NCI-H1105 (cell line): ENCODE results near the gene RIMS4.

Source experiments
- DNase-seq: peaks from one replicate; lab custom pipeline; 2025; lab: John Stamatoyannopoulos, UW

RIMS4 gene

GRCh38 chr20:44720997-44721784, 89.2 kb downstream of the RIMS4 start:
- no peak for DNase-seq

- DNase-seq, result no peak
These were observed 89.7 kb downstream of the RIMS4 start for GRCh38 chr20:44720621-44720996.

- no peak for DNase-seq
These were observed 90.5 kb downstream of the RIMS4 start for GRCh38 chr20:44719841-44720240.

GRCh38 chr20:44717986-44718385, 92.4 kb downstream of the RIMS4 start:
- DNase-seq, result no peak

- no peak for DNase-seq
These were observed 93.8 kb downstream of the RIMS4 start for GRCh38 chr20:44716309-44717106.

- DNase-seq, result no peak
These were observed 94.6 kb downstream of the RIMS4 start for GRCh38 chr20:44715499-44716308.

GRCh38 chr20:44714701-44715498, 95.4 kb downstream of the RIMS4 start, which contains the start of gene CCN5:
TSS of gene CCN5 (plus strand) at chr20:44715369. CDS start at chr20:44715391, 22 bp downstream.
- peak; percentile 67 for DNase-seq

GRCh38 chr20:44714102-44714700, 96.1 kb downstream of the RIMS4 start:
- DNase-seq, result no peak

GRCh38 chr20:44711237-44711636, 99.1 kb downstream of the RIMS4 start:
- DNase-seq, result no peak

- no peak for DNase-seq
These were observed 100.5 kb downstream of the RIMS4 start for GRCh38 chr20:44709797-44710196.

GRCh38 chr20:44709380-44709779, 101.0 kb downstream of the RIMS4 start:
- DNase-seq, result no peak

- no peak for DNase-seq
These were observed 103.2 kb downstream of the RIMS4 start for GRCh38 chr20:44707018-44707579.

- no peak for DNase-seq
These were observed 103.9 kb downstream of the RIMS4 start for GRCh38 chr20:44706301-44707017.

- DNase-seq, result no peak
These were observed 104.8 kb downstream of the RIMS4 start for GRCh38 chr20:44705364-44706094.

GRCh38 chr20:44704551-44704971, 105.8 kb downstream of the RIMS4 start:
- DNase-seq, result no peak

- no peak for DNase-seq
These were observed 106.3 kb downstream of the RIMS4 start for GRCh38 chr20:44703956-44704488.

- DNase-seq, result no peak
These were observed 107.0 kb downstream of the RIMS4 start for GRCh38 chr20:44703183-44703925.

GRCh38 chr20:44702776-44703175, 107.6 kb downstream of the RIMS4 start:
- DNase-seq, result no peak
